CD14-positive monocyte (primary cell): Measurements from ENCODE around the gene STMN3. TPM values are rescaled to one million over a fixed set of nuclear protein-coding genes. Genes with fewer than 3 reads are reported as not detected.
"Not testable (repeated sequence)": the region's sequence is repeated elsewhere in the genome, so short reads cannot be mapped to it uniquely, and the experiment has no call there.

ENCODE experiments used
- DNase-seq, 3 donors: peaks; one replicate each; pipeline ENCODE4 v3.0.0-alpha.2; 2011 to 2022
- H2AFZ ChIP-seq: 2 replicates; pipeline ENCODE4 v1.6.0; 2012; ENCODE audit warnings: mild to moderate bottlenecking, low read depth, low read length, inconsistent platforms; ENCODE audit not compliant: insufficient read depth, poor library complexity, severe bottlenecking
- H3K27ac ChIP-seq, 2 donors: 1 replicate in 1 of 2; 2 replicates in 1 of 2; pipeline ENCODE4 v1.5.1; 2012 to 2013; ENCODE audit warnings: low read length in 2 of 2, control low read depth in 1 of 2, inconsistent platforms in 1 of 2, low read depth in 1 of 2, mild to moderate bottlenecking in 1 of 2
- H3K27me3 ChIP-seq, 2 donors: one replicate each; pipeline versions ENCODE4 v1.6.0 to v1.6.1; 2011 to 2013; ENCODE audit warnings: low read length in 2 of 2; ENCODE audit not compliant: control insufficient read depth in 2 of 2, insufficient read depth in 2 of 2
- H3K36me3 ChIP-seq, 2 donors: replicated peaks in 1 of 2; 1 replicate in 1 of 2; 2 replicates in 1 of 2; pipeline versions ENCODE4 v1.5.1 to v1.6.1; 2012 to 2013; ENCODE audit warnings: low read length in 2 of 2, control low read depth in 1 of 2, inconsistent platforms in 1 of 2, mild to moderate bottlenecking in 1 of 2; ENCODE audit not compliant: insufficient read depth in 2 of 2, control insufficient read depth in 1 of 2
- H3K4me1 ChIP-seq, 2 donors: 1 replicate in 1 of 2; 2 replicates in 1 of 2; pipeline versions ENCODE4 v1.5.1 to v1.6.1; 2012 to 2013; ENCODE audit warnings: low read length in 2 of 2, control low read depth in 1 of 2, inconsistent platforms in 1 of 2, mild to moderate bottlenecking in 1 of 2, moderate library complexity in 1 of 2; ENCODE audit not compliant: insufficient read depth in 2 of 2, control insufficient read depth in 1 of 2
- H3K4me2 ChIP-seq: replicated peaks from 2 replicates; pipeline ENCODE3; 2012; ENCODE audit warnings: low read length, moderate library complexity, mild to moderate bottlenecking; ENCODE audit not compliant: poor library complexity, severe bottlenecking; ENCODE audit errors: extremely low read depth
- H3K4me3 ChIP-seq, 3 experiments: fragments of 200-600 bp in 1 of 3; sonication (generic) in 1 of 3; replicated peaks in 1 of 3; 1 replicate in 2 of 3; 2 replicates in 1 of 3; pipeline ENCODE4 v1.5.1; 2011 to 2013; ENCODE audit warnings: low read length in 3 of 3, mild to moderate bottlenecking in 3 of 3, control low read depth in 2 of 3, low read depth in 2 of 3, inconsistent platforms in 1 of 3, moderate library complexity in 1 of 3
- H3K79me2 ChIP-seq: 2 replicates; pipeline ENCODE4 v1.6.0; 2012; ENCODE audit warnings: mild to moderate bottlenecking, control low read depth, inconsistent platforms, low read length, moderate library complexity; ENCODE audit not compliant: insufficient read depth
- H3K9ac ChIP-seq: 2 replicates; pipeline ENCODE4 v1.6.0; 2017; ENCODE audit warnings: low read length, mild to moderate bottlenecking; ENCODE audit not compliant: insufficient read depth, poor library complexity, severe bottlenecking
- H3K9me3 ChIP-seq, 2 donors: replicated peaks in 1 of 2; 1 replicate in 1 of 2; 2 replicates in 1 of 2; pipeline versions ENCODE4 v1.5.1 to v1.6.1; 2012 to 2013; ENCODE audit warnings: low read length in 2 of 2, control low read depth in 1 of 2; ENCODE audit not compliant: control insufficient read depth in 1 of 2, insufficient read depth in 1 of 2
- H4K20me1 ChIP-seq: 2 replicates; pipeline ENCODE4 v1.6.0; 2012; ENCODE audit warnings: mild to moderate bottlenecking, low read length, control low read depth, moderate library complexity; ENCODE audit not compliant: insufficient read depth
- H3K27ac Mint-ChIP-seq, 7 donors: one replicate each; pipeline ENCODE4 v1.8.0; 2020; ENCODE audit warnings: mild to moderate bottlenecking in 7 of 7, mixed read lengths in 7 of 7, moderate library complexity in 6 of 7, inconsistent platforms in 2 of 7
- H3K27me3 Mint-ChIP-seq, 3 donors: one replicate each; pipeline ENCODE4 v1.8.0; 2021 to 2022; ENCODE audit warnings: low read depth in 3 of 3, mild to moderate bottlenecking in 3 of 3, mixed read lengths in 3 of 3, moderate library complexity in 3 of 3, inconsistent platforms in 1 of 3
- H3K36me3 Mint-ChIP-seq, 2 donors: one replicate each; pipeline ENCODE4 v1.8.0; 2020; ENCODE audit warnings: mixed read lengths in 2 of 2, inconsistent platforms in 1 of 2, mild to moderate bottlenecking in 1 of 2
- H3K4me1 Mint-ChIP-seq: one replicate; pipeline ENCODE4 v1.8.0; 2020; ENCODE audit warnings: mild to moderate bottlenecking, mixed read lengths
- H3K4me3 Mint-ChIP-seq, 2 donors: one replicate each; pipeline ENCODE4 v1.8.0; 2020; ENCODE audit warnings: mild to moderate bottlenecking in 2 of 2, mixed read lengths in 2 of 2, moderate library complexity in 1 of 2
- H3K9me3 Mint-ChIP-seq, 7 donors: one replicate each; pipeline ENCODE4 v1.8.0; 2020 to 2022; ENCODE audit warnings: mixed read lengths in 7 of 7, mild to moderate bottlenecking in 6 of 7, moderate library complexity in 6 of 7, inconsistent platforms in 2 of 7
- CTCF ChIP-seq: fragments of 200-600 bp; IDR thresholded peaks from one replicate; pipeline ENCODE4 v1.8.0; 2022; ENCODE audit warnings: antibody characterized with exemption, mild to moderate bottlenecking
- WGBS: methylation state at CpG from one replicate; pipeline ENCODE4 v1.1.5; 2013; ENCODE audit warnings: missing lambda C conversion rate; ENCODE audit not compliant: insufficient coverage; 5-methylcytosine and 5-hydroxymethylcytosine counted together
- intact Hi-C, 2 donors: fragments of 100-400 bp; cut with micrococcal nuclease; formaldehyde crosslinking; loops; one replicate each; pipeline versions ENCODE4 v1.15.0 to v1.15.1; 2023
- polyA plus RNA-seq, 3 donors: library from polyadenylated mRNA; depleted of rRNA in 1 of 3; unstranded in 2 of 3; stranded (reverse) in 1 of 3; fragments of 300-500 nt in 2 of 3; fragments of >200 nt in 1 of 3; fragmentation: Illumina TruSeq in 2 of 3; gene quantifications; 1 replicate in 2 of 3; 2 replicates in 1 of 3; pipeline ENCODE4 v1.2.3, GENCODE V29; 2012 to 2021

The STMN3 gene
- polyA plus RNA-seq, 3 donors = 0.10 to 8.1 (median 0.15) TPM

- Mint-ChIP-seq H3K4me1 (peaks cover 15% of the 10 kb centered on the region), H3K27ac (no peak overlapping the region), H3K9me3 (peaks cover 0 to 8% (median 3%) of the 10 kb centered on the region in 7 donors), H3K36me3 (peaks cover 0 to 3% of the 10 kb centered on the region in 2 donors), H3K4me3 (peak overlapping the region; percentile 31 to 87), H3K27me3 (peaks cover 20 to 39% (median 35%) of the 10 kb centered on the region in 3 donors)
- H4K20me1 ChIP-seq = no peaks in the 10 kb centered on the region
- WGBS = 8% methylated on average over 5 of the region's 11 CpGs
- no peak for DNase-seq
- H3K79me2 ChIP-seq = no peaks in the 10 kb centered on the region
- intact Hi-C loops = no loop called here
- H3K27ac ChIP-seq = no peak overlapping the region
- peak overlapping the region in 1 of 3 experiments; percentile 55 for H3K4me3 ChIP-seq
- no peaks in the 10 kb centered on the region for H3K36me3 ChIP-seq
- peak overlapping the region; percentile 50 for H2AFZ ChIP-seq
- no peak overlapping the region for H3K9ac ChIP-seq
- no peak for TF ChIP-seq CTCF
- H3K4me1 ChIP-seq = peaks cover 16 to 25% of the 10 kb centered on the region in 2 donors
- peaks cover 16 to 33% of the 10 kb centered on the region in 2 donors for H3K27me3 ChIP-seq
- H3K4me2 ChIP-seq = peak overlapping the region; percentile 69
- peaks cover 0 to 7% of the 10 kb centered on the region in 2 donors for H3K9me3 ChIP-seq
These were observed 1.4 kb downstream of the STMN3 start for GRCh38 chr20:63651942-63652191.

- H3K4me2 ChIP-seq, H4K20me1 ChIP-seq, H2AFZ ChIP-seq, H3K27ac ChIP-seq, H3K36me3 ChIP-seq, H3K9ac ChIP-seq, H3K9me3 Mint-ChIP-seq, H3K9me3 ChIP-seq, H3K36me3 Mint-ChIP-seq, H3K4me3 Mint-ChIP-seq, H3K27ac Mint-ChIP-seq, H3K79me2 ChIP-seq, intact Hi-C loops, H3K4me3 ChIP-seq, DNase-seq: not testable (repeated sequence)
- 95% methylated on average over 4 of the region's 25 CpGs for WGBS
- peaks cover 16 to 33% of the 10 kb centered on the region in 2 donors for H3K27me3 ChIP-seq
- peaks cover 16 to 25% of the 10 kb centered on the region in 2 donors for H3K4me1 ChIP-seq
- Mint-ChIP-seq H3K27me3 (peaks cover 21 to 41% (median 36%) of the 10 kb centered on the region in 3 donors), H3K4me1 (peaks cover 15% of the 10 kb centered on the region)
These were observed 2.7 kb downstream of the STMN3 start for GRCh38 chr20:63650486-63650885.
